Measurements from ENCODE around the gene FBXL13.
"Not testable (repeated sequence)": the region's sequence is repeated elsewhere in the genome, so short reads cannot be mapped to it uniquely, and the experiment has no call there.

The FBXL13 gene

GRCh38 chr7:103079836-103080235 is 5.2 kb upstream of the FBXL13 start:
- DNase-seq (ENCODE audit: low spot score) = no peak

GRCh38 chr7:103078226-103078625 is 3.6 kb upstream of the FBXL13 start:
- not testable (repeated sequence) for DNase-seq (ENCODE audit: low spot score)

- no peak for DNase-seq (ENCODE audit: low spot score)
Measured at GRCh38 chr7:103077318-103077717, 2.7 kb upstream of the FBXL13 start.

- no peak for DNase-seq (ENCODE audit: low spot score)
Measured at GRCh38 chr7:103076764-103077163, 2.2 kb upstream of the FBXL13 start.

- peak; percentile 48 for DNase-seq (ENCODE audit: low spot score)
Measured at GRCh38 chr7:103075337-103075918, 832 bp upstream of the FBXL13 start.

- DNase-seq (ENCODE audit: low spot score) = no peak
Measured at GRCh38 chr7:103073989-103074518, 542 bp downstream of the FBXL13 start.

- no peak for DNase-seq (ENCODE audit: low spot score)
Measured at GRCh38 chr7:103071000-103071399, 3.6 kb downstream of the FBXL13 start.

- no peak for DNase-seq (ENCODE audit: low spot score)
Measured at GRCh38 chr7:103068414-103069403, 5.9 kb downstream of the FBXL13 start.

- peak; percentile 44 for DNase-seq (ENCODE audit: low spot score)
Measured at GRCh38 chr7:103065667-103066066, 8.9 kb downstream of the FBXL13 start.

GRCh38 chr7:103063895-103064294 is 10.7 kb downstream of the FBXL13 start:
- no peak for DNase-seq (ENCODE audit: low spot score)

- DNase-seq (ENCODE audit: low spot score) = no peak
Measured at GRCh38 chr7:103059471-103059870, 15.1 kb downstream of the FBXL13 start.

GRCh38 chr7:103058122-103058521 is 16.5 kb downstream of the FBXL13 start:
- no peak for DNase-seq (ENCODE audit: low spot score)

- not testable (repeated sequence) for DNase-seq (ENCODE audit: low spot score)
Measured at GRCh38 chr7:103056006-103056405, 18.6 kb downstream of the FBXL13 start.

GRCh38 chr7:103051519-103051918 is 23.1 kb downstream of the FBXL13 start:
- no peak for DNase-seq (ENCODE audit: low spot score)

- no peak for DNase-seq (ENCODE audit: low spot score)
Measured at GRCh38 chr7:103048833-103049232, 25.8 kb downstream of the FBXL13 start.

- DNase-seq (ENCODE audit: low spot score) = not testable (repeated sequence)
Measured at GRCh38 chr7:103041815-103042214, 32.8 kb downstream of the FBXL13 start.

- not testable (repeated sequence) for DNase-seq (ENCODE audit: low spot score)
Measured at GRCh38 chr7:103037823-103038739, 36.5 kb downstream of the FBXL13 start.

GRCh38 chr7:103037476-103037822 is 37.1 kb downstream of the FBXL13 start:
- DNase-seq (ENCODE audit: low spot score) = no peak

GRCh38 chr7:103034318-103034717 is 40.3 kb downstream of the FBXL13 start:
- not testable (repeated sequence) for DNase-seq (ENCODE audit: low spot score)

- no peak for DNase-seq (ENCODE audit: low spot score)
Measured at GRCh38 chr7:103031781-103032180, 42.8 kb downstream of the FBXL13 start.

GRCh38 chr7:103031024-103031423 is 43.6 kb downstream of the FBXL13 start:
- no peak for DNase-seq (ENCODE audit: low spot score)

GRCh38 chr7:103025341-103025740 is 49.3 kb downstream of the FBXL13 start:
- no peak for DNase-seq (ENCODE audit: low spot score)

Measured in activated CD4-positive, alpha-beta T cell treated with anti-CD3 and anti-CD28 coated beads, Interleukin-2, Interleukin-4, amounts not matched to agents 100 ng/mL and 50 ng/mL, durations not matched to agents 16 hours and 8 hours (primary cell).